Body of pancreas (tissue), 4 donors: Measurements from ENCODE around the gene LEFTY1. TPM values are rescaled to one million over a fixed set of nuclear protein-coding genes. Genes with fewer than 3 reads are reported as not detected.

Experiments used
- ATAC-seq: fragments of 150-250 bp; one replicate; pipeline ENCODE4 v1.9.1; 2016
- DNase-seq, 4 donors: peaks; one replicate each; pipeline ENCODE4 v3.0.0-alpha.2; 2019
- H3K27ac ChIP-seq, 4 donors: fragments of 200-600 bp; sonication (generic); 1 replicate in 3 of 4; 2 replicates in 1 of 4; pipeline versions ENCODE4 v1.5.1 to v1.6.1; 2016 to 2019; ENCODE audit warnings: mild to moderate bottlenecking in 1 of 4, mixed read lengths in 1 of 4, moderate library complexity in 1 of 4
- H3K27me3 ChIP-seq, 2 donors: fragments of 200-600 bp; sonication (generic); one replicate each; pipeline ENCODE4 v1.6.0; 2016; ENCODE audit warnings: mild to moderate bottlenecking in 1 of 2
- H3K36me3 ChIP-seq, 2 donors: fragments of 200-600 bp; sonication (generic); replicated peaks in 1 of 2; 2 replicates each; pipeline ENCODE4 v1.5.1; 2016; ENCODE audit warnings: low read depth in 2 of 2; ENCODE audit not compliant: insufficient read depth in 1 of 2
- H3K4me1 ChIP-seq: fragments of 200-600 bp; sonication (generic); one replicate; pipeline ENCODE4 v1.6.0; 2016
- H3K4me3 ChIP-seq, 2 donors: fragments of 200-600 bp; sonication (generic); 1 replicate in 1 of 2; 2 replicates in 1 of 2; pipeline ENCODE4 v1.5.1; 2016 to 2019
- H3K9me3 ChIP-seq, 3 donors: fragments of 200-600 bp; sonication (generic); 1 replicate in 2 of 3; 2 replicates in 1 of 3; pipeline ENCODE4 v1.5.1; 2016
- POLR2A ChIP-seq, 3 donors: fragments of 450-650 bp; IDR thresholded peaks; one replicate each; pipeline ENCODE4 v1.6.1; 2016; ENCODE audit warnings: antibody characterized with exemption in 3 of 3, mild to moderate bottlenecking in 2 of 3
- WGBS, 2 donors: methylation state at CpG; one replicate each; pipeline ENCODE4 v1.1.5; 2017; 5-methylcytosine and 5-hydroxymethylcytosine counted together
- intact Hi-C: fragments of 100-400 bp; cut with DNase I; formaldehyde crosslinking; loops from one replicate; pipeline ENCODE4 v1.15.1; 2023
- total RNA-seq, 2 donors: library from RNA; depleted of rRNA; stranded (reverse); fragments of >200 nt; gene quantifications; one replicate each; pipeline ENCODE4 v1.1.0, GENCODE V29; 2016
- TF ChIP-seq, protein P1 (sequence below), 7 experiments: fragments of 450-650 bp in 4 of 7; fragments of 200-600 bp in 3 of 7; sonication (generic) in 3 of 7; IDR thresholded peaks; one replicate each; pipeline ENCODE4 v1.5.1; 2016 to 2019; ENCODE audit warnings: antibody characterized with exemption in 7 of 7

Gene LEFTY1
- total RNA-seq, 2 donors from 2014 or later = 138 to 153 TPM

DNA sequence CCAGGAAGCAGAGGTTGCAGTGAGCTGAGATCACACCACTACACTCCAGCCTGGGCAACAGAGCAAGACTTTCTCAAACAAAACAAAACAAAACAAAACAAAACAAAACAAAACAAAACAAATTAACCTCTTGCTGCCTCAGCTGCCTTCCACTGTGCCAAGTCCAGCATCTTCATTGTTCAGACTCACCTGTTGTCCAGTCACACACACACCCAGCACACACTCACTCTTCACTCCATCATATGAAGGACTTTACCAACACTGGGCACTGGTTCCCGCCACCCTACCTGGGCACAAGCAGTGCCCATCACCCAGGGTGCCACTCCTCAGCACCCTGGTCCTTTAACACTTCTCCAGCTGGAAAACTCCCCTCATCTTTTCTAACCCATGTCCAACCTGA is 20.5 kb upstream of the LEFTY1 start:
- intact Hi-C loops = no loop called here
- 83 to 100% methylated on average over 1 of the region's 1 CpG for WGBS, 2 donors

GRCh38 chr1:225908773-225909172 is 19.8 kb upstream of the LEFTY1 start:
- no peak for ATAC-seq
- Histone ChIP-seq H3K4me1 (peaks cover 24% of the 10 kb centered on the region), H3K27me3 (no peaks in the 10 kb centered on the region), H3K27ac (peak overlapping the region in 3 of 4 donors; percentile 27 to 68 (median 66)), H3K4me3 (no peak overlapping the region), H3K9me3 (no peaks in the 10 kb centered on the region), H3K36me3 (no peaks in the 10 kb centered on the region)
- TF ChIP-seq POLR2A (IDR thresholded peaks at IDR 0.05) = no peak
- TF ChIP-seq, protein P1, sequence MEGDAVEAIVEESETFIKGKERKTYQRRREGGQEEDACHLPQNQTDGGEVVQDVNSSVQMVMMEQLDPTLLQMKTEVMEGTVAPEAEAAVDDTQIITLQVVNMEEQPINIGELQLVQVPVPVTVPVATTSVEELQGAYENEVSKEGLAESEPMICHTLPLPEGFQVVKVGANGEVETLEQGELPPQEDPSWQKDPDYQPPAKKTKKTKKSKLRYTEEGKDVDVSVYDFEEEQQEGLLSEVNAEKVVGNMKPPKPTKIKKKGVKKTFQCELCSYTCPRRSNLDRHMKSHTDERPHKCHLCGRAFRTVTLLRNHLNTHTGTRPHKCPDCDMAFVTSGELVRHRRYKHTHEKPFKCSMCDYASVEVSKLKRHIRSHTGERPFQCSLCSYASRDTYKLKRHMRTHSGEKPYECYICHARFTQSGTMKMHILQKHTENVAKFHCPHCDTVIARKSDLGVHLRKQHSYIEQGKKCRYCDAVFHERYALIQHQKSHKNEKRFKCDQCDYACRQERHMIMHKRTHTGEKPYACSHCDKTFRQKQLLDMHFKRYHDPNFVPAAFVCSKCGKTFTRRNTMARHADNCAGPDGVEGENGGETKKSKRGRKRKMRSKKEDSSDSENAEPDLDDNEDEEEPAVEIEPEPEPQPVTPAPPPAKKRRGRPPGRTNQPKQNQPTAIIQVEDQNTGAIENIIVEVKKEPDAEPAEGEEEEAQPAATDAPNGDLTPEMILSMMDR (IDR thresholded peaks at IDR 0.05) = no peak
- intact Hi-C loops = no loop called here
- 34 to 47% methylated on average over 2 of the region's 2 CpGs for WGBS, 2 donors
- no peak for DNase-seq

More for the DNA sequence above, 20.5 kb upstream of the LEFTY1 start:
- ATAC-seq (no peak), DNase-seq (no peak)
- Histone ChIP-seq H3K36me3 (no peaks in the 10 kb centered on the region), H3K27me3 (no peaks in the 10 kb centered on the region), H3K4me3 (no peak overlapping the region), H3K9me3 (no peaks in the 10 kb centered on the region), H3K4me1 (peaks cover 24% of the 10 kb centered on the region), H3K27ac (peak overlapping the region in 3 of 4 donors; percentile 27 to 66 (median 27))
- TF ChIP-seq, protein P1 (IDR thresholded peaks at IDR 0.05) = no peak
- TF ChIP-seq POLR2A (IDR thresholded peaks at IDR 0.05) = no peak

DNA sequence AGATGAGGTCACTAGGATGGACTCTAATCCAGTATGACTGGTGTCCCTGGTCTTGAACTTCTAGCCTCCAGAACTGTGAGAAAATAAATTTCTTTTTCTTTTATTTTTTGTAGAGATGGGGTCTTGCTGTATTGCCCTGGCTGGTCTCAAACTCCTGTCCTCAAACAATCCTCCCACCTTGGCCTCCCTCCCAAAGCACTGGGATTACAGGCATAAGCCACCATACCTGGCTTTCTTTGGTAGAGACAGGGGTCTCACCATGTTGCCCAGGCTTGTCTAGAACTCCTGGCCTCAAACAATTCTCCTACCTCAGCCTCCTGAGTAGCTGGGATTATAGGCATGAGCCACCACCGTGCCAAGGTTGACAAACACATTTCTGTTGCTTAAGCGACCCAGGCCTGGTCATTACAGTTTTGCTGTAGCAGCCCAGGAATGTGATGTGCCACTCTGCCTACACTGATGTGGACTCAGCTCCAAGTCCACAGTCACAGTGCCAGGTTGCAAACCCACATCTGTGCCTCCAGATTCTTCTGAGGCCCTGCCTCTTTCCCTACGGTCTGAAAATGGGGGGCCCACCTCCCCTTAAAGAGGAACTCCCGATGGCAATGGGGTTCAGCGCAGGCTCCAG is 19.2 kb upstream of the LEFTY1 start:
- Histone ChIP-seq H3K36me3 (no peaks in the 10 kb centered on the region), H3K27ac (peak overlapping the region in 3 of 4 donors; percentile 27 to 68 (median 66)), H3K4me3 (no peak overlapping the region), H3K4me1 (peaks cover 24% of the 10 kb centered on the region), H3K9me3 (no peaks in the 10 kb centered on the region), H3K27me3 (no peaks in the 10 kb centered on the region)
- ATAC-seq (no peak), DNase-seq (no peak)
- TF ChIP-seq, protein P1 (IDR thresholded peaks at IDR 0.05) = no peak
- no peak for TF ChIP-seq POLR2A (IDR thresholded peaks at IDR 0.05)
- intact Hi-C loops = no loop called here
- WGBS, 2 donors = 71 to 82% methylated on average over 5 of the region's 5 CpGs

DNA sequence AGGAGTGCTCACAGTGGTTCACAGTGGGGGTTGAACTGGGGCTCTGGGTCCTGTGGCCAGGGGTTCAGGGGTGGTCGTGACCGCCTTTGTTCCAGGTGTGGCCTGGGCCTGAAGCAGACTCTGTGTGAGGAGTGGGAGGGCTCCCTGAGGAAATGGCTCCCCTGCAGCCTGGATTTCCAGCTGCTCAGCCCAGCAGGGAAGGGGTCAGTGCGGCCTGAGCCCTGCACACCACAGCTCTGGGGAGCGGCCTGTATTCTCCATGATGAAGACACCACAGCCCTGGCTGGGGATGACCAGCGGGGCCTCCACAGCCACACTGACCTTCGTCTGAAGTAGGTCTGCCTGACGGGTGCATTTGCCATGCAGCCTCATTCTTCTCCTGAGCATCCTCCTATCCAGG is 18.4 kb upstream of the LEFTY1 start:
- H3K36me3 ChIP-seq = no peaks in the 10 kb centered on the region
- DNase-seq = no peak
- intact Hi-C loops = no loop called here
- WGBS, 2 donors = 88 to 98% methylated on average over 4 to 7 of the region's 7 CpGs
- no peak overlapping the region for H3K4me3 ChIP-seq
- peaks cover 24% of the 10 kb centered on the region for H3K4me1 ChIP-seq
- no peak for TF ChIP-seq POLR2A (IDR thresholded peaks at IDR 0.05)
- TF ChIP-seq, protein P1 (IDR thresholded peaks at IDR 0.05) = no peak
- no peaks in the 10 kb centered on the region for H3K27me3 ChIP-seq
- no peaks in the 10 kb centered on the region for H3K9me3 ChIP-seq
- no peak for ATAC-seq
- H3K27ac ChIP-seq = no peak overlapping the region

DNA sequence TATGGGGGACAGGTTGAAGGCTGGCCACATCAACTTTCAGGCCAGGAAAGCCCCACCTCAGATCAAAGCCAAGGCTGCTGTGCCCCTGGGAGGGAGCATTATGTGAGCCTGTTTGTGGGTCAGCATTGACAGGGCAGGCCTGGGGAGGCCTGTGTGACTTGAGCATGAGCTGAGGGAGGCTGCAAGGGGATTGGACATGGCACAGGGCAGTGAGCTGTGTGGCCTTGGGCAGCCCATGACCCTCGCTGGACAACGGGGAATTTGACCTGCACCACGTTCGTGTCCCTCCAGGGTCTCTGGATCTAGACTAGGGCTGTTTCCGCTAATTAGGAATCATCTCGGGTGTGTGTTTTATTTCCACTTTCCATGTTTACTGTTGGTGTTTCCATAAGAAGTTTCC is 17.5 kb upstream of the LEFTY1 start:
- Histone ChIP-seq H3K36me3 (no peaks in the 10 kb centered on the region), H3K9me3 (no peaks in the 10 kb centered on the region), H3K4me1 (peaks cover 19% of the 10 kb centered on the region), H3K27me3 (no peaks in the 10 kb centered on the region), H3K4me3 (no peak overlapping the region), H3K27ac (no peak overlapping the region)
- ATAC-seq (no peak), DNase-seq (no peak)
- intact Hi-C loops = no loop called here
- TF ChIP-seq, protein P1 (IDR thresholded peaks at IDR 0.05) = no peak
- TF ChIP-seq POLR2A (IDR thresholded peaks at IDR 0.05) = no peak
- 88 to 95% methylated on average over 6 of the region's 6 CpGs for WGBS, 2 donors
